Peyer's patch (tissue), 4 donors: ENCODE data around the gene TTYH2.

Experiments
- POLR2A ChIP-seq, 2 donors: fragments of 450-650 bp; IDR thresholded peaks; one replicate each; pipeline ENCODE4 v1.5.1; 2017; ENCODE audit warnings: antibody characterized with exemption in 2 of 2, mild to moderate bottlenecking in 2 of 2, moderate library complexity in 2 of 2
- TF ChIP-seq, protein P1 (sequence below), 6 experiments: fragments of 450-650 bp in 4 of 6; fragments of 200-600 bp in 2 of 6; sonication (generic) in 1 of 6; IDR thresholded peaks; one replicate each; pipeline ENCODE4 v1.5.1; 2017 to 2019; ENCODE audit warnings: antibody characterized with exemption in 6 of 6, mild to moderate bottlenecking in 3 of 6, moderate library complexity in 1 of 6

DNA sequence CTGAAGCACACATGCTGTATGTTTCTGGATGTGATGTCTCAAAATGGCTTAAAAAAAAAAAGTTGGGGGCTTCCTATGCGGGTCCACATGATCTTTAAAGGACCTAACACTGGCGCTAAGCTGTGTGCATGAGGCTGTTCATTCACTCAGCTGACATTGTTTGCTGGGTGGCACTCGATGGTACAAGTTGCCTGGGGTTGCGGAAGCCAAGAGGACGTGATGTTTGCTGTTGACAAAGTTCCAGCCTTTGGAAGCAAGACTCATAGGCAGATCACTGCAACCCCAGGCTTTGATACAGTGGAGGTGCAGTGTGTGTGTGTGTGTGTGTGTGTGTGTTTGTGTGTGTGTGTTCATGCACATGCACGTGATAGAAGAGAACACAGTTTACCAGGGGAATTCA, 31.2 kb downstream of the TTYH2 start:
- TF ChIP-seq, protein P1, sequence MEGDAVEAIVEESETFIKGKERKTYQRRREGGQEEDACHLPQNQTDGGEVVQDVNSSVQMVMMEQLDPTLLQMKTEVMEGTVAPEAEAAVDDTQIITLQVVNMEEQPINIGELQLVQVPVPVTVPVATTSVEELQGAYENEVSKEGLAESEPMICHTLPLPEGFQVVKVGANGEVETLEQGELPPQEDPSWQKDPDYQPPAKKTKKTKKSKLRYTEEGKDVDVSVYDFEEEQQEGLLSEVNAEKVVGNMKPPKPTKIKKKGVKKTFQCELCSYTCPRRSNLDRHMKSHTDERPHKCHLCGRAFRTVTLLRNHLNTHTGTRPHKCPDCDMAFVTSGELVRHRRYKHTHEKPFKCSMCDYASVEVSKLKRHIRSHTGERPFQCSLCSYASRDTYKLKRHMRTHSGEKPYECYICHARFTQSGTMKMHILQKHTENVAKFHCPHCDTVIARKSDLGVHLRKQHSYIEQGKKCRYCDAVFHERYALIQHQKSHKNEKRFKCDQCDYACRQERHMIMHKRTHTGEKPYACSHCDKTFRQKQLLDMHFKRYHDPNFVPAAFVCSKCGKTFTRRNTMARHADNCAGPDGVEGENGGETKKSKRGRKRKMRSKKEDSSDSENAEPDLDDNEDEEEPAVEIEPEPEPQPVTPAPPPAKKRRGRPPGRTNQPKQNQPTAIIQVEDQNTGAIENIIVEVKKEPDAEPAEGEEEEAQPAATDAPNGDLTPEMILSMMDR (IDR thresholded peaks at IDR 0.05), result no peak
- TF ChIP-seq POLR2A (IDR thresholded peaks at IDR 0.05), result no peak
